HG03378 (cell line): ENCODE results near the gene RGS12.

Experiments used
- ATAC-seq: cut with Tn5 transposase; IDR thresholded peaks from one replicate; pipeline ENCODE4 v1.9.1; 2021; ENCODE audit warnings: mild to moderate bottlenecking, moderate library complexity; ENCODE audit not compliant: unreplicated experiment

The RGS12 gene

DNA sequence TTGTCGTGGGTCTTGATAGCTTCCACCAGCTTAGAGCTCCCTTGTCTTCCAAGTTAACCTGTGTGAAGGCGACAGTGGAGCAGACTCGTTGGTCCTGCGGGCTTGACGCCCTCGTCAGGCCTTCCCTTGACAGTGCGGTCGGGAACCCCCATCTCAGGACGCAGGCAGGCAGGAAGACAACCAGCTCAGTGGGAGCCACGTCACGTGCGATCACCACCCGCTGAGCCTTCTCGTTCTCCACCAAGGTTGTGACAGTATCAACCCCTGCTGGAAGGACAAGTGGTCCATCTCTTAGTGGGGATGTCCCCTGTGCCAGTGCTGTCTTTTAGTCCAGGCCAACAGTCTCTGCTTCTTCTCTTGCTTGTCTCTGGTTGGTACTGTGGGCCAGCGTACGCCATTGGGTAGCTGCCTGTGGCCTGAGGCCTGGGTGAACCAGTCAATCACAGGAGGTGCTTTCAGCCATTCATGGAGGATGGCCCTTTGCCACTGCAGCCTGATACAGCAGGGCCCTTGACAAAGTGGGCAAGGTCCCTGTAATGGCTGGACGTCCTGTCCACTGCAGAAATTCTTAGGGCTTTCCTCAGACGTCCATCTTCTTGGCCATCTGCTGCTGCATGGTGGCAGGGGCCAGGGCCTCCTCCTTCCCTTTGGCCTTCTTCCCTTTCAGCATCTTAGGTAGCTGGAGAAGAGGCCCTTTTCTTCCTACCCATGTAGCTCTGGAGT, 31.4 kb downstream of the RGS12 start:
- ATAC-seq = no peak

DNA sequence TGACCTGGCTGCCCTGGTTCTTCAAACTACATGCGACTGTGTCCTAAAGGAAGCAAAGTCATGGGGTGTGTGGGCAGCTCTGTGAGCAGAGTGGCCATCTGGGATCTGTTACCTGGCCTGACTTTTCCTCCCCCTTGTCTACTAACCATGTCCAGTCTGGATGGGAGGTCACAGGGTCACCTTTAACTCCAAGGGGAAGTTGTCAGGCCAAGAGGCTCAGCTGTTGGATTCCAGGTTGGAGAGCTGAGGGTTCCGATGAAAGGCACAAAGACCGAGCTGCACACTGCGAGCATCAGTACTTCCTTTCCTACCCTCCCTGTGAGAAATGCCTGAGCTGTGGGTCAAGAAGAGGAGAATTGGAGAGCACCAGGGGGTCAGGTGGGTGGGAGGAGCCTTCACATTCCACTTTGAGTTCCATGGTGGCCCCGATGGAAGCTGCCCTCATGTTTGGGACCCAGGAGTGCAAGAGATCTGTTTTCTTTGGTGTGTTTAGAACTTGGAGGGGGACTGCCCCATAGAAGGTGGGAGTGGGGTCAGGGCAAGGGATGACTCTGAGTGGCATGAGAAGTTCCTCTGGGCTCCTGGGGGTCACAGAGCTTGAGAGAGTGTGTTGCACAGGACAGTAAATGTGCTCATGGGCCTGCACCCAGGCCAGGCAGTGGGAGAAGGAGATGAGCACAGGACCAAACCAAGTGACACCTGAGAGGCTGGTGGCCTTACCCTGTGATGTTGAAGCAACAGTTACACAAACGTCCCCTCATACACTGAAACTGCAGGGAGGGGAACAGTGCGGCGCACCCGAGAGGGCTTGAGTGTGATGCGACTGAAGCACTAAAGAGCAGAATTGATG, 36.2 kb downstream of the RGS12 start:
- no peak for ATAC-seq

DNA sequence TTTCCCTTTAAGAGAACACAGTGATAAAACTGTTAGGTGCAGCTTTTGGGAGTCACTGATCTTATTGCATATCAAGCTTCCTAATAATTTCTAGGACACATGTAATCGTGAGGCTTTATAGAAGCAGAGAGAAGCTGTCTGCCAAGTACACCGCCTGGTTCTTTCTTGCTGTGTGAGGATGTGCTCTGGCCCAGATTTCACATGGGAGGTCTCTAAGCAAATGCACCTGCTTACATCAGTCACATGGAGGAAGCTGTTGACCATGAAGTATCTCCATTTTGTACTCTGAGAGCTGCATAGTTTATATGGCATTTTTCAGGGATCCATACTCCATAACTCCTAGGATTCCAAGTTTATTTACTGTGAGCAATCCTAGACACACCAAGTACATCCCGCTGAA, 37.1 kb downstream of the RGS12 start:
- no peak for ATAC-seq

- no peak for ATAC-seq
Measured at GRCh38 chr4:3330707-3331106, 37.9 kb downstream of the RGS12 start.

DNA sequence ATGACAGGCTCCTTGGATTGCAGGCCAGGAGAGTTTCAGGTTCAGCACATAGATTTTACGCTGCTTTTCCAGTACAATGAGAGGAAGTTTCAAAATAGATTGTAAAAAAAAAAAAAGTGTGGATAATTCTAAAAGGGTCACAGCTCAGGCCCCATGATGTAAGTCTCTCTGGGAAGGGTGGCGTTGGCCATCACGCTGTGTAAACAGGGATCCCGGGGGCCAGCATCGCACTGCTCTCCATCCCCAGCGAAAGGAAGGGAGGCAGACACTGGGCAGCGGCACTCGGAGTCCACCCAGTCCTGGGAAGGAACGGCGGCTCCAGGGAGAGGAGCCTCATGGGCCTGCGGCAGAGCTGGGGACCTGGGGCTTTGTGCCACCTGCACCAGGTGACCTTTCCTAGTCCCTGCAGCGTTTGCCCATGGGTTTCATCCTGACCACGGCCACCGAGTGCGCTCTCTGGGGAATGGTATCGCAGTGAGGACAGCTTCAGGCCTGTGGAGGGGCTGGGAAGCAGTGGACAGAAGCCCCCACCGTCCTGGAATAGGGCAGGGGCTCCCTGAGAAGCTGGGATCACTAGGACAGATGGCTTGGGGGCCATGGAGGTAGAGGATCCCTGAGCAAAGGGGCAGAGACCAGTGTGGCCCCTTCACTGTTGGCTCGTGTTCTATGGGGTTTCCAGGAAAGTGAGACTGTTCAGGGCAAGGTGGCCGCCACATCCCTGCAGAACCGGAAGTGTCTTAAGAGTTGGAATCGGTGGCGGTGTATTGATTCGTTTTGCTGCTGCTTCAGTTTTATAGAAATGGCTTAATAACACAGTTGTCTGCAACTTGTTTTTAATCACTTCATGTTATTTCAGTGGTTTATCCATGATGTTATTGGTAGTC, 38.9 kb downstream of the RGS12 start:
- ATAC-seq = no peak

DNA sequence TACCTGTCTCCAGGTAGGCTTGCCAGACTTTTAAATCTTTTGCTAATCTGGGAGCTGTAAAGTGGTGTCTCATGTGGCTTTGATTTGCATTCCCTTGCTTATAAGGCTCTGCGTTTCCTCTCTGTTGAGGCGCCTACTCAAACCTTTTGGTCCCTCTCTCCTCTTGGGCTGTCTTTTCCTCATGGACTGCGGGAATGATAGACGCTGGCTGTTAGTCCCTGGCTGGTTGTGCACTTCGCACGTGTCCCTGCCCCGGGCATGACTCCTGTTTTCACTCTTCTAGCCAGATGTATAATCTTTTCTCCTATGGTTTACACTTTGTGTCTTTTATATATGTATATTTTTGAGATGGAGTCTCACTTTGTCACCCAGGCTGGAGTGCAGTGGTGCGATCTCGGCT, 39.7 kb downstream of the RGS12 start:
- ATAC-seq = no peak

DNA sequence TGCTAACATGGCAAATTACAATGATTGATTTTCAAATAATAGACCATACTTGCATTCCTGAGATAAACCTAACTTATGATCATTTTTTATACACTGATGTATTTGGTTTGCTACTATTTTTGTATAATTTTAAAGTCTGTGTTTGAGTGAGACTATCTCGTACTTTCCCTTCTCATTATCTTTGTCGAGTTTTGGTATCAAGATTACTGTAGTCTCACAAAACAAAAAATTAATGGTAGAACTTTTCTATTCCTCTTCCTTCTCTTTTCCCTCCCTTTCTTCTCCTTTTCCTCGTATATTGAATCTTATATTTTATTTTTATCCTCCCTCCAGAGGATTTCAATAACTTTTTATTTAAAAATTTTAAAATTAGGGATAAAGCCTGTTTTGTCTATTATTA, 41.5 kb downstream of the RGS12 start:
- no peak for ATAC-seq

DNA sequence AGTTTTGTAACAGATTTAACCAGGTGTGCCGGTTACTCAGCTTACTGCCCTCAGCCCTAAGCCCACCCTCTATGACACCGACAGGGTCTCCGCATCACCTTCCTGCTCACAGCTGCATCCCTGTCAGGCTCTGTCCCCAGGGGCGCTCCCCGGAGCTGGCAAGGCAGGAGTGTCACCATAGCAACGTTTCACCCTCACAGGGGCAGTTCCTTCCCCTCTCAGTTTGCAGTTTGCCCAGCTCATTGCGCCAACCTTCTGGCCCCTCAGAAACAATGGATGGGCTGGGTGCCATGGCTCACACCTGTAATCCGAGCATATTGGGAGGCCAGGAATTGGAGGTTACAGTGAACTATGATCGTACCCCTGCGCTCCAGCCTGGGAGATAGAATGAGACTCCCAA, 42.6 kb downstream of the RGS12 start:
- ATAC-seq = no peak

- ATAC-seq = no peak
Measured at GRCh38 chr4:3335982-3336381, 43.2 kb downstream of the RGS12 start.

- no peak for ATAC-seq
Measured at GRCh38 chr4:3336382-3337356, 43.8 kb downstream of the RGS12 start.

DNA sequence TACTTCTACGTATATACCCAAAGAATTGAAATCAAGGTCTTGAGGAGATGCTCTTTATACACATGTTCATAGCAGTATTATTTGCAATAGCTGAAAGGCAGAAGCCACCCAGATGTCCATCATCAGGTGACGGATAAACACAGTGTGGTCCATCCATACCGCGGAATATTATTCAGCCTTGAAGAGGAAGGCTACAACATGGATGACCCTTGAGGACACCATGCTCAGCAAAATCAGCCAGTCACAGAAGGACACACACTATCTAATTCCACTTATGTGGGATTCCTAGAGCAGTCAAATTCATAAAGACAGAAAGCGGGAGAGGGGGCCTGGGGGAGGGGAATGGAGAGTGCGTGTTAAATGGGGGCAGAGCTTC, 44.5 kb downstream of the RGS12 start:
- no peak for ATAC-seq

DNA sequence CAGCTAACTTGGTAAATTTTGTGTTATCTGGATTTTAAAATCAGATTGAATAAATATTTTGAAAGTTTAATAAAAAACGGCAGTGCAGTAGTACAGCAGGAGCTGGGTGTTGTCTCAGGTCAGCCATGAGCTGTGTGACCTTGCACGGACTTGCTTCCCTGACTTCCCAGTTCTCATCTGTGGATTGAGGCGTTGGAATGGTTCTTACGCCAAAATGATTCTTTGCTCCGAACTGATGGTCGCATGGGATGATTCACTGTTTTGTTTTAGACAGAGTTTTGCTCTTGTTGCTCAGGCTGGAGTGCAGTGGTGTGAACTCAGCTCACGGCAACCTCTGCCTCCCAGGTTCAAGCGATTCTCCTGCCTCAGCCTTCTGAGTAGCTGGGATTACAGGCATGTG, 45.0 kb downstream of the RGS12 start:
- ATAC-seq = no peak

- no peak for ATAC-seq
Measured at GRCh38 chr4:3338321-3338838, 45.6 kb downstream of the RGS12 start.

DNA sequence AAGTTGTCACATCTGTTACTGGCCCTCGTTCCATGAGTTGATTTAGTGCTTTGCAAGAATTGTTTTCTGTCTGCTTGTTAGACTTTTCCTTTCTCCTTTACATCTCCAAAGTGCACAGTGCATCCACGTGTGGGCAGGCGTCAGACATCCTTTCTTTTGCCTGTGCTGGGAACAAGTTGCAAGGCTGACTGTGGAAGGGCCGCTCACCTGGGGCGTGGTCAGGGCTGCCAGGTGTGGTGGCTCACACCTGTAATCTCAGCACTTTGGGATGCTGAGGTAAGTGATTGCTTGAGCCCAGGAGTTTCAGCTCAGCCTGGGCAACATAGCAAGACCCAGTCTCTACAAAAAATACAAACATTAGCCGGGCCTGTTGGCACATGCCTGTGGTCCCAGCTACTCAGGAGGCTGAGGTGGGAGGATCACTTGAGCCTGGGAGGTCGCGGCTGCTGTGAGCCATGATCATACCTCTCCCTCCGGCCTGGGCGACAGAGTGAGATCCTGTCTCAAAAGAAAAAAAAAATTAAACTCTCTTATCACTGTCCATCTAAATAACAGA, 46.2 kb downstream of the RGS12 start:
- ATAC-seq = no peak

DNA sequence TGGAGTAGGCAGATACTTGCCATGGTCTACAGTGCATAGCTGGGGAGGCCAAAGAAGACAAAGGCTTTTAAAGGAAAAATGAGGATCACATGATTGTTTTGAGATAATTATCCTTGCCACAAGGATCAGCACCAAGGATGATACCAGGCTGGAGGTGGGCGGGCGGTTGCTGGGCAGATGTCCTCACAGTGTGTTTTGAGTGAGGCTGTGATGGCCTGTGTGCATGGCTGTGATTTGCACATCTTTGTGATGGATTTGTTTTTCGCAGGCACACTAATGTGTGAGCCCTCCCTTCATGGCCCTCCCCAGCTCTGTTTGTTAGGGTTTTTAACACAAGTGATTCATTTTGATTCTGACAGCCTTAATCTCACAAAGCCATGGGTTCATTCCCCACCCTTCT, 46.8 kb downstream of the RGS12 start:
- no peak for ATAC-seq

DNA sequence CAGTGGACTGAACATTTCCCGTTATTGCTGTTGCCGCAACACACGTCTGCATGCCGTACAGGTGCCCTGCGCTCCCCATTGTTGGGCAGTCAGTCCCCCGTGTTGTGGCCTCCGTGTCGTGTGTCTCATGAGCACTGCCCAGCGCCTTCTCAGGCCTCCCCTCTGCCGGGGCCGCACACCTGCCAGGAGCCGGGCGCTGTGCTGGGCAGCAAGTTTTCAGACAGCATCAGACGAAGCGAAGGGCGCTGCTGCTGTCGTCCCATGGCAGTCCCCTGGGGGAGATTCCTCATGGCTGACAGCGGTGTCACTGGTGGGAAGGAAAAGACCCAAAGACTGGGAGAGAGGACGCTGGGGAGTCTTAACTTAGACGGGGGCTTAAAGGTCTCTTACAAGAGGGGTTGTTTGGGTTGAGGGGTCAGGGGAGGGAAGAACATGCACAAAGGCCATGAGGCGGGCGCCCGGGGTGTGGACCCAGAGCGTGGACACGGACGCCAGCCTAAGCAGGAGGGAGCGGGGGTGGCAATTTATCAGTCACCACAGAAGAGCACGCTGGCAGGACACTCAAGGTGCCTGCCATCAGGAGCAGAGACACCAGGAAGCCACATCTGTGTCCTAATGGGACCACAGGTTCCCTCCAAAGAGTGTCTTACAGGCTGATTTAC, 47.3 kb downstream of the RGS12 start:
- ATAC-seq = no peak

- ATAC-seq = no peak
Measured at GRCh38 chr4:3340700-3341083, 47.9 kb downstream of the RGS12 start.

DNA sequence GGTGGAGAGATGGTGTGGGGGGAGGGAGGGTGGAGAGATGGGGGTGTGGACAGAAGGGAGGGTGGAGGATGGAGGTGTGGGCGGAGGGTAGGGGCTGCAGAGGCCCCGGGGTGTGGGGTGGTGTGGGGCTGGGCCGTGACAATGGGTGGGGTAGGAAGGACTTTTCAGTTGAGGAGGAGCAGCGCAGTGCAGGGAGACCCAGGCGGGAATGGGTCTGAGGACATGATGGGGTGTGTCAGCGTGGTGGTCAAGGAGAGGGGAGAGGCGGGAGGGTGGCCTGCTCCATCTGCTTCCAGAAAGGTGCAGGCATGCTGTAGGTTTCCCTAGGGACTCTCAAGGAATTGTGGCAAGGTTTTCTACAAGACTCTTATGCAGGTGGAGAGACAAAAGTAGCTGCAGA, 48.9 kb downstream of the RGS12 start:
- no peak for ATAC-seq

- ATAC-seq = no peak
Measured at GRCh38 chr4:3342182-3342854, 49.5 kb downstream of the RGS12 start.
